H9 (cell line): ENCODE results near the gene SPAG6. TPM values are rescaled to one million over a fixed set of nuclear protein-coding genes. Genes with fewer than 3 reads are reported as not detected.
"Not testable (repeated sequence)": the region's sequence is repeated elsewhere in the genome, so short reads cannot be mapped to it uniquely, and the experiment has no call there.

ENCODE experiments used
- DNase-seq: peaks from one replicate; pipeline ENCODE4 v3.0.0-alpha.2; 2017
- H2AFZ ChIP-seq: one replicate; pipeline ENCODE4 v1.6.1; 2013; ENCODE audit warnings: mild to moderate bottlenecking, low read length, control low read depth, moderate library complexity
- H2AK5ac ChIP-seq: 2 replicates; pipeline ENCODE4 v1.6.1; 2013; ENCODE audit warnings: low read length, control low read depth, mixed read lengths; ENCODE audit not compliant: insufficient read length
- H2BK120ac ChIP-seq: one replicate; pipeline ENCODE4 v1.6.1; 2013; ENCODE audit warnings: low read depth, mild to moderate bottlenecking, low read length, control low read depth, inconsistent platforms; ENCODE audit not compliant: poor library complexity, severe bottlenecking
- H2BK12ac ChIP-seq: 2 replicates; pipeline ENCODE4 v1.6.1; 2013; ENCODE audit warnings: low read length, control low read depth, mixed read lengths, low read depth; ENCODE audit not compliant: insufficient read length
- H2BK15ac ChIP-seq: 2 replicates; pipeline ENCODE4 v1.6.1; 2013; ENCODE audit warnings: low read depth, low read length, control low read depth
- H2BK20ac ChIP-seq: one replicate; pipeline ENCODE4 v1.6.1; 2013; ENCODE audit warnings: low read depth, mild to moderate bottlenecking, low read length, control low read depth, inconsistent platforms; ENCODE audit not compliant: poor library complexity, severe bottlenecking
- H2BK5ac ChIP-seq: 2 replicates; pipeline ENCODE4 v1.6.1; 2013; ENCODE audit warnings: low read length, control low read depth, mixed read lengths; ENCODE audit not compliant: insufficient read length
- H3K14ac ChIP-seq: 2 replicates; pipeline ENCODE4 v1.6.1; 2013; ENCODE audit warnings: low read length, control low read depth; ENCODE audit not compliant: insufficient read depth
- H3K18ac ChIP-seq: 2 replicates; pipeline ENCODE4 v1.6.1; 2013; ENCODE audit warnings: low read depth, mild to moderate bottlenecking, mixed read lengths, low read length, control low read depth; ENCODE audit not compliant: insufficient read length
- H3K23ac ChIP-seq: 2 replicates; pipeline ENCODE4 v1.6.1; 2013; ENCODE audit warnings: low read length, control low read depth, mixed read lengths, low read depth; ENCODE audit not compliant: insufficient read length
- H3K23me2 ChIP-seq: 2 replicates; pipeline ENCODE4 v1.6.1; 2013; ENCODE audit warnings: low read depth, mild to moderate bottlenecking, mixed read lengths, low read length, control low read depth; ENCODE audit not compliant: insufficient read length, poor library complexity, severe bottlenecking
- H3K27ac ChIP-seq: 2 replicates; pipeline ENCODE4 v1.5.1; 2013; ENCODE audit warnings: low read length, control low read depth, mixed read lengths, low read depth; ENCODE audit not compliant: insufficient read length
- H3K27me3 ChIP-seq: 2 replicates; pipeline ENCODE4 v1.6.1; 2013; ENCODE audit warnings: low read length, control low read depth, inconsistent platforms; ENCODE audit not compliant: insufficient read depth
- H3K4ac ChIP-seq: 2 replicates; pipeline ENCODE4 v1.6.1; 2013; ENCODE audit warnings: low read depth, mild to moderate bottlenecking, control low read depth, inconsistent platforms, low read length, moderate library complexity
- H3K4me1 ChIP-seq: 2 replicates; pipeline ENCODE4 v1.6.1; 2013; ENCODE audit warnings: low read length, control low read depth, inconsistent platforms; ENCODE audit not compliant: insufficient read depth
- H3K4me2 ChIP-seq: 2 replicates; pipeline ENCODE4 v1.6.1; 2013; ENCODE audit warnings: low read length, control low read depth, mixed read lengths; ENCODE audit not compliant: insufficient read length, insufficient read depth
- H3K56ac ChIP-seq: 2 replicates; pipeline ENCODE4 v1.6.1; 2013; ENCODE audit warnings: low read depth, mild to moderate bottlenecking, mixed read lengths, low read length, control low read depth; ENCODE audit not compliant: insufficient read length
- H3K79me1 ChIP-seq: 2 replicates; pipeline ENCODE4 v1.6.1; 2013; ENCODE audit warnings: low read depth, mild to moderate bottlenecking, moderate library complexity, low read length, control low read depth, inconsistent platforms; ENCODE audit not compliant: insufficient read depth, poor library complexity, severe bottlenecking
- H3K79me2 ChIP-seq: 2 replicates; pipeline ENCODE4 v1.6.1; 2013; ENCODE audit warnings: low read length, control low read depth, inconsistent platforms; ENCODE audit not compliant: insufficient read depth
- H3K9ac ChIP-seq: 2 replicates; pipeline ENCODE4 v1.6.1; 2013; ENCODE audit warnings: low read length, control low read depth, mixed read lengths; ENCODE audit not compliant: insufficient read length; ENCODE audit errors: extremely low read depth
- H3K9me3 ChIP-seq: one replicate; pipeline ENCODE4 v1.6.1; 2013; ENCODE audit warnings: low read depth, low read length, inconsistent platforms; ENCODE audit not compliant: control insufficient read depth
- H3T11ph ChIP-seq: one replicate; pipeline ENCODE4 v1.6.1; 2013; ENCODE audit warnings: mild to moderate bottlenecking, low read length, control low read depth, inconsistent platforms
- H4K20me1 ChIP-seq: one replicate; pipeline ENCODE4 v1.6.1; 2013; ENCODE audit not compliant: control insufficient read depth, insufficient read length, insufficient read depth
- H4K5ac ChIP-seq: 2 replicates; pipeline ENCODE4 v1.6.1; 2013; ENCODE audit warnings: low read depth, mild to moderate bottlenecking, mixed read lengths, low read length, control low read depth; ENCODE audit not compliant: insufficient read length
- H4K8ac ChIP-seq: replicated peaks from 2 replicates; pipeline ENCODE4 v1.6.1; 2013; ENCODE audit warnings: low read length, control low read depth, mixed read lengths, low read depth; ENCODE audit not compliant: insufficient read length
- H4K91ac ChIP-seq: 2 replicates; pipeline ENCODE4 v1.6.1; 2013; ENCODE audit warnings: low read depth, mild to moderate bottlenecking, moderate library complexity, mixed read lengths, low read length, control low read depth; ENCODE audit not compliant: insufficient read length
- H3K27ac Mint-ChIP-seq, 3 experiments: 2 replicates in 2 of 3; 3 replicates in 1 of 3; pipeline ENCODE4 v1.8.0; 2020 to 2021; ENCODE audit warnings: mixed read lengths in 3 of 3, mild to moderate bottlenecking in 1 of 3, moderate library complexity in 1 of 3
- H3K27me3 Mint-ChIP-seq: 2 replicates; pipeline ENCODE4 v1.8.0; 2021; ENCODE audit warnings: low read depth, mild to moderate bottlenecking, moderate library complexity, mixed read lengths
- H3K36me3 Mint-ChIP-seq, 3 experiments: 2 replicates in 2 of 3; 3 replicates in 1 of 3; pipeline ENCODE4 v1.8.0; 2020 to 2021; ENCODE audit warnings: low read depth in 3 of 3, mixed read lengths in 3 of 3; ENCODE audit not compliant: insufficient read depth in 1 of 3
- H3K4me1 Mint-ChIP-seq, 2 experiments: 2 replicates each; pipeline ENCODE4 v1.8.0; 2020; ENCODE audit warnings: mixed read lengths in 2 of 2
- H3K4me3 Mint-ChIP-seq, 2 experiments: 2 replicates in 1 of 2; 3 replicates in 1 of 2; pipeline ENCODE4 v1.8.0; 2020 to 2021; ENCODE audit warnings: mild to moderate bottlenecking in 2 of 2, mixed read lengths in 2 of 2, moderate library complexity in 1 of 2
- H3K9me3 Mint-ChIP-seq, 2 experiments: 2 replicates in 1 of 2; 3 replicates in 1 of 2; pipeline ENCODE4 v1.8.0; 2020; ENCODE audit warnings: mild to moderate bottlenecking in 2 of 2, mixed read lengths in 2 of 2, moderate library complexity in 1 of 2
- WGBS: extraction: QIAGEN DNeasy Blood & Tissue Kit; methylation state at CpG from one replicate; pipeline ENCODE4 v1.1.7; 2013; ENCODE audit warnings: missing lambda C conversion rate, low lambda C conversion rate, mixed read lengths; ENCODE audit not compliant: insufficient read length; ENCODE audit errors: extremely low coverage; 5-methylcytosine and 5-hydroxymethylcytosine counted together
- total RNA-seq: library from RNA; stranded (reverse); gene quantifications from 2 replicates; pipeline ENCODE4 v1.2.1, GENCODE V29; 2021
- TF ChIP-seq, protein P1 (sequence below): fragments of 200-600 bp; sonication (generic); conservative IDR thresholded peaks from 3 replicates; pipeline ENCODE4 v1.8.0; 2021; ENCODE audit warnings: antibody characterized with exemption, mild to moderate bottlenecking

Gene SPAG6
- total RNA-seq, 1 experiment from 2014 or later, result 0.24 TPM

DNA sequence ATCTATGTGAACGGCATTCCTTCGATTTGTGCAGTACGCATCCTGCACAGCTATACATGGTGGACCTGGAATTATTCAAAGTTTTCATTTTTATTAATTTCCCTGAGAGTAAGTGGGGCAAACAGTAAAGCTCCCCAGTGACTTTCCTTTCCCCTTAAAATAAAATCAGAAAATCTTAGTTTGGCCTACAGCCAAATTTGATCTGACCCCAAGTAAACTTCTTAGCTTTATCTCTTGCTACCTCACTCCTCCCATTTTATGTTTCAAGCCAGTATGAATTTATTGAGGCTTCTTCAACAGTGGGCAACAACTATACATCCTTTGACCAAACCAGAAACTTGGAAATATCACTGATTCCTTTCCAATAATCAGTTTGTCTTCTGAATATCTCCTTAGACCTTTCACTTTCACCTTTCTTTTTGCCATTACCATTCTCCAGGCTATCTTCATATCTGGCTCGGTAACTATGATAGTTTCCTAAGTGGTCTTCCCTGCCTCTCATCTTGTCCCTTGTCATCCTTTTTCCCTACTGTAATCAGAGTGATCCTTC lies 11.1 kb downstream of the SPAG6 start:
- no peak overlapping the region for H2AFZ ChIP-seq
- Mint-ChIP-seq H3K27ac (no peak overlapping the region), H3K36me3 (no peaks in the 10 kb centered on the region), H3K4me3 (no peak overlapping the region), H3K27me3 (peaks cover 14% of the 10 kb centered on the region), H3K4me1 (no peaks in the 10 kb centered on the region), H3K9me3 (no peaks in the 10 kb centered on the region)
- H3K18ac ChIP-seq, result no peak overlapping the region
- H2BK12ac ChIP-seq, result no peak overlapping the region
- H2BK15ac ChIP-seq, result no peak overlapping the region
- H3K27ac ChIP-seq, result no peak overlapping the region
- no peaks in the 10 kb centered on the region for H3K27me3 ChIP-seq
- no peak overlapping the region for H2AK5ac ChIP-seq
- H3K79me2 ChIP-seq, result no peaks in the 10 kb centered on the region
- H3K9ac ChIP-seq, result no peak overlapping the region
- H3K56ac ChIP-seq, result no peak overlapping the region
- H3K14ac ChIP-seq, result no peak overlapping the region
- H4K20me1 ChIP-seq, result no peaks in the 10 kb centered on the region
- TF ChIP-seq, protein P1, sequence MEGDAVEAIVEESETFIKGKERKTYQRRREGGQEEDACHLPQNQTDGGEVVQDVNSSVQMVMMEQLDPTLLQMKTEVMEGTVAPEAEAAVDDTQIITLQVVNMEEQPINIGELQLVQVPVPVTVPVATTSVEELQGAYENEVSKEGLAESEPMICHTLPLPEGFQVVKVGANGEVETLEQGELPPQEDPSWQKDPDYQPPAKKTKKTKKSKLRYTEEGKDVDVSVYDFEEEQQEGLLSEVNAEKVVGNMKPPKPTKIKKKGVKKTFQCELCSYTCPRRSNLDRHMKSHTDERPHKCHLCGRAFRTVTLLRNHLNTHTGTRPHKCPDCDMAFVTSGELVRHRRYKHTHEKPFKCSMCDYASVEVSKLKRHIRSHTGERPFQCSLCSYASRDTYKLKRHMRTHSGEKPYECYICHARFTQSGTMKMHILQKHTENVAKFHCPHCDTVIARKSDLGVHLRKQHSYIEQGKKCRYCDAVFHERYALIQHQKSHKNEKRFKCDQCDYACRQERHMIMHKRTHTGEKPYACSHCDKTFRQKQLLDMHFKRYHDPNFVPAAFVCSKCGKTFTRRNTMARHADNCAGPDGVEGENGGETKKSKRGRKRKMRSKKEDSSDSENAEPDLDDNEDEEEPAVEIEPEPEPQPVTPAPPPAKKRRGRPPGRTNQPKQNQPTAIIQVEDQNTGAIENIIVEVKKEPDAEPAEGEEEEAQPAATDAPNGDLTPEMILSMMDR, result no peak
- H2BK120ac ChIP-seq, result no peak overlapping the region
- no CpG with 5 or more reads among the region's 4 CpGs for WGBS
- H4K8ac ChIP-seq, result no peak overlapping the region
- no peak for DNase-seq
- H4K91ac ChIP-seq, result no peak overlapping the region
- no peaks in the 10 kb centered on the region for H3K79me1 ChIP-seq
- no peak overlapping the region for H2BK5ac ChIP-seq
- no peak overlapping the region for H3K23ac ChIP-seq
- no peak overlapping the region for H2BK20ac ChIP-seq
- no peaks in the 10 kb centered on the region for H3K9me3 ChIP-seq
- no peak overlapping the region for H3K4me2 ChIP-seq
- H3T11ph ChIP-seq, result no peak overlapping the region
- H3K23me2 ChIP-seq, result no peaks in the 10 kb centered on the region
- no peak overlapping the region for H3K4ac ChIP-seq
- H3K4me1 ChIP-seq, result no peaks in the 10 kb centered on the region
- H4K5ac ChIP-seq, result no peak overlapping the region

DNA sequence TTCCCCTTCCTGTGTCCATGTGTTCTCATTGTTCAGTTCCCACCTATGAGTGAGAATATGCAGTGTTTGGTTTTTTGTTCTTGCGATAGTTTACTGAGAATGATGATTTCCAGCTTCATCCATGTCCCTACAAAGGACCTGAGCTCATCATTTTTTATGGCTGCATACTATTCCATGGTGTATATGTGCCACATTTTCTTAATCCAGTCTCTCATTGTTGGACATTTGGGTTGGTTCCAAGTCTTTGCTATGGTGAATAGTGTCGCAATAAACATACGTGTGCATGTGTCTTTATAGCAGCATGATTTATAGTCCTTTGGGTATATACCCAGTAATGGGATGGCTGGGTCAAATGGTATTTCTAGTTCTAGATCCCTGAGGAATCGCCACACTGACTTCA lies 12.5 kb downstream of the SPAG6 start:
- H3K4ac ChIP-seq, H3K27ac Mint-ChIP-seq, H3K27me3 ChIP-seq, H3K9me3 Mint-ChIP-seq, H3K4me3 Mint-ChIP-seq, H2AFZ ChIP-seq, DNase-seq, H3T11ph ChIP-seq, H3K23me2 ChIP-seq, H3K18ac ChIP-seq, H4K91ac ChIP-seq, H3K14ac ChIP-seq, H3K79me1 ChIP-seq, H4K20me1 ChIP-seq, H2BK5ac ChIP-seq, H3K79me2 ChIP-seq, H3K9me3 ChIP-seq, H4K8ac ChIP-seq, H3K4me1 Mint-ChIP-seq, H3K27ac ChIP-seq, H3K23ac ChIP-seq, H3K56ac ChIP-seq, H2BK15ac ChIP-seq, H3K27me3 Mint-ChIP-seq, H4K5ac ChIP-seq, H3K9ac ChIP-seq, H2BK120ac ChIP-seq, H2AK5ac ChIP-seq, H2BK12ac ChIP-seq, H3K36me3 Mint-ChIP-seq, H3K4me2 ChIP-seq, H2BK20ac ChIP-seq, H3K4me1 ChIP-seq: not testable (repeated sequence)
- no CpG with 5 or more reads among the region's 4 CpGs for WGBS
